H1 (cell line): ENCODE data around the gene DOCK9.

Experiments used
- CTCF ChIP-seq, 3 experiments: IDR thresholded peaks; 1 replicate in 2 of 3; 2 replicates in 1 of 3; pipeline versions ENCODE4 v1.5.1 to v1.6.1; 2011; ENCODE audit warnings: low read length in 3 of 3, mild to moderate bottlenecking in 3 of 3, inconsistent platforms in 2 of 3, low read depth in 1 of 3, moderate library complexity in 1 of 3; ENCODE audit not compliant: insufficient read depth in 1 of 3; ENCODE audit errors: control extremely low read depth in 1 of 3
- POLR2A ChIP-seq, 2 experiments: IDR thresholded peaks; 1 replicate in 1 of 2; 2 replicates in 1 of 2; pipeline ENCODE4 v1.6.1; 2011; ENCODE audit warnings: low read depth in 2 of 2, low read length in 2 of 2, mild to moderate bottlenecking in 2 of 2; ENCODE audit errors: control extremely low read depth in 1 of 2
- RNF2 ChIP-seq: fragments of 200-900, 300-1000 bp; sonication (generic); IDR thresholded peaks from 2 replicates; pipeline ENCODE4 v1.7.1; 2016; ENCODE audit warnings: borderline replicate concordance, low read depth, mild to moderate bottlenecking, antibody characterized with exemption, low read length; ENCODE audit not compliant: poor library complexity, severe bottlenecking; ENCODE audit errors: missing control alignments

- TF ChIP-seq RNF2 (no peak), CTCF (IDR thresholded peaks at IDR 0.05; ENCODE audit: control extremely low read depth in 1 of 3, insufficient read depth in 1 of 3, low read depth in 1 of 3, low read length in 3 of 3) (no peak), POLR2A (IDR thresholded peaks at IDR 0.05; ENCODE audit: control extremely low read depth in 1 of 2, low read depth in 2 of 2, low read length in 2 of 2) (no peak)
Observed at GRCh38 chr13:98878486-98879126, 99.3 kb downstream of the DOCK9 start.
